Stimulated activated CD4-positive, alpha-beta T cell treated with anti-CD3 and anti-CD28 coated beads, Interleukin-12 subunit alpha, Interleukin-12 subunit beta, amount 100 ng/mL, for 24 hours (primary cell): ENCODE data around the gene TRPM1.

Experiments used
- DNase-seq, 2 experiments: peaks; one replicate each; pipeline ENCODE4 v3.0.0-alpha.2; 2020; ENCODE audit warnings: low read depth in 2 of 2

TRPM1 gene

DNA sequence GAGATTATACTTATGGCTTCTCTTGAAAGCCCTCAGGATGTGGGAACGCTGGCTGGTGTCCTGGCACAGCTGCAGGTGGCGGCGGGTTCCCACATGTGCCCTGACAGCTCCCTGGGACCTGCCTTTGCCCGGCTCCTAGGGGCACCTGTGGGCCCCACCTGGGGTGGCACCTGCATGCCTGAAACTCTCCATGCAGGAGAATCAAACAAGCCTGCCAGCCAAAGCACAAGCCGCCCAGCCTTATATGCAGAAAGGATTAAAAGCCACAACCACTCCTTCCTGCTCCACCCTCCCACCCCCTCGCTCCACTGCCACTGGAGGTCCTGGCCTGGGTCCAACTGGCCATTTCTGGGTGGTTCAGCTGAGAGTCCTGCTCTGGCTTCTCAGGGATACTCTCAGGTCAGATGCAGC, 18.1 kb downstream of the TRPM1 start:
- no peak for DNase-seq

DNA sequence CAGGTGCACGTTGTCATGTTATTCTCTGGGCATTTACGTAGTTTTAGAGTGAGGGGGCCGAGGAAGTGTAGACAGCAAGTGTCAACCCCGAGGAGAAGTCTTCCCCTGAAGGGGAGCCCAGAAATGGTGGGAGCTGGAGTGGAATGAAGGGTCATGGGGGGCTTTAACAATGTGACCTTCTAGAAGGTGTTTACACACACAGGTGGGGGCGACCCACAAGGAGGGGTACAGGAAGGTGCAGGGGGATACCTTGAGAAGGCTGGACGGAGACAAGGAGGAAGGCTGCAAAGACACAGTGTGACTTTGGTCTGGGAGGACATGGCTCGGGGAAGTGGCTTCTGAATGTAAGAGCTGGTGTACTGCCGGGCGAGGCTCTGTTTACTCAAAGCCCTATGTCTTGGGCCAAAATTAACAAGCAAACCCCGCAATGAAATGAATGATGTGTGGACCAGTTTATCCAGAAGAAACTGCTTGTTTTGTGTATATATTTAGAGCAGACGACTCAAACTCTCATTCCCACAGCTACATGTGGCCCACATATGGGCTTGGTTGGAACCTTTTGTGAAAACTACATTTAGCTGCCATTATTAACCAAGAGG, 18.7 kb downstream of the TRPM1 start:
- no peak for DNase-seq

DNA sequence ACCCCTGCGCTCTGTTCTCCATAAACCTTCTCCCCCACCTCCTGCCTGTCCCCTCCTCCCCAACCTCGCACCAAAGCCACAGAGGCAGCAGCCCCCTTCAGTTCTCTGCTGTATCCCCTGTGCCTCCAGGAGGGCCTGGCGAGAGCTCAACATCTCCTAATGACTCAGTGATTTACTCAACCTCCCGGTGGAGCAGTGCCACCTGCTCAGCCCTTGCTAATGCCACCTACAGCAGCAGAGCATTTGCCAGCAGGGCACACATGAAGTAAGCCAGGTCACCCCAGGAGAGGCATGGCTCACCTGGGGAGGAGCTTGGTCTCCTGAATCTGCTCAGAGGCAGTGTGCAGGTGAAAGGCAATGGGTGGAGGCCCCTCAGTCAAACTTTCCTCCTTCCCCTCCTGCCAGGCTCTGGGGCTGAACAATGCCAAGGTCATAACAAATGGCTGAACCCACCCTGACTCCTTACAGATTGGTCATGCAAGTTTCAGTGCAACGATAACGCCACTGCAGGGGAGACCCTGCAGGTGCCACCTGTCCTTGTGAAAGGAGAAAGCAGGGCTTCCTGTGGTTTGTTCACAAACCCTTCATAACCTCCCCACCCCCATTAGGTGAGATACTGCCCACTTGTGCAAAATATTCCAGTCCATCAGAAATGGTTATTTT, 19.8 kb downstream of the TRPM1 start:
- no peak for DNase-seq

DNA sequence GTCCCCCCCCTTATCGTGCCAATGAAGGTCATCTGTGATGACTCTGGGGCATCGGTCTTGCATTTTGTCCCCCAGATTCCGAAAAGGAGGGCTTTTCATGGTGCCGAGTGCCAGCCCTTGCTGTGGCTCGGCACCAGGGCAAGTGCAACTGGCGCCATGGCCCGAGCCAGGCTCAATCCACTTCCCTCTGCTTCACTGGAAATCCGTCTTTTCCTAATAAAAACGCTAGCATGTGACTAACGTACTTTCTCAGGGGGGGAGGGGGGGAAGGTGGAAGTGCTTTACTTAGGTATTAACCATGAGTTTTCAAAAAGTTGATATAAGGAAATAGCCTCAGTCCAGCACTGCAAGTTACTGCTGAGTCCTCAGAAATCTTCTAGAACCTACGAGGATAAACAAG, 20.5 kb downstream of the TRPM1 start:
- DNase-seq: no peak

DNA sequence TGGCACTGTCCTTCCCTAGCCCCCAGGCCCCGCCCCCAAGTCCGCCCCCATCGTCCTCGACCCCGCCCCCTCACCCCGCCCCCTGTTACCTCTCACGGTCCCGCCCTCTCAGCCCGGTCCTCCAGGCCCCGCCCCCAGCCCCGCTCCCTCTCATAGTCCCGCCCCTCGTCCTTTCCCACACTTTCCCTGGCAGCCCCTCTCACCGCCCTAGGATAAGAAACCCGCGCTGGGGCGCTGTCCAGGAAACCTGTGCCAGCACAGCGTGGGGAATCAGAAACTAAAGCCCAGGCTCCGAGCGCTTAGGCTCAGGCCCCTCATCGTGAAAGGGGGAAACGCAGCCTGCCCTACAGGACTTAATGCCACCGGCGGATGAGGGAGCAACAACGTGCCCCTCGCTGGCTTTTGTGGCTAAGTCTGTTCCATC, 20.9 kb downstream of the TRPM1 start:
- peak in 1 of 2 experiments; percentile 20 for DNase-seq

DNA sequence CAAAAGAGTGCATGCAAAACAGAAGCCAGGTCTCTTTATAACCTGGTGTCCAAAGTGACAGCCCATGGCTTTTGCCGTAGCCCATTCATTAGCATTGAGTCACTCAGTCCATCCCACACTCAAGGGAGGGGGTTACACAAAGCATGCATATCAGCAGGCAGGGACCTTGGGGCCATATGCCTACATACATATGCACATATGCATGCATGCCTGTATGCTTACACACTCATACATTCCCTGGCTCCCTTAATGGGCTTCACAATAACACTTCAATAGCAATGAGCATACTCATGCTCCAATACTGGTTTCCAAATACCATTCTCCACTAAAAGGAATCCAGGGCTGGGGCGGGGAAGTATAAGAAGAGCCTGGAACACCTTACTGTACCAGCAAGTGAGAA, 22.0 kb downstream of the TRPM1 start:
- DNase-seq: no peak

GRCh38 chr15:31078471-31078870, 23.1 kb downstream of the TRPM1 start:
- no peak for DNase-seq

GRCh38 chr15:31077941-31078340, 23.6 kb downstream of the TRPM1 start:
- no peak for DNase-seq

GRCh38 chr15:31077181-31077580, 24.3 kb downstream of the TRPM1 start:
- no peak for DNase-seq

DNA sequence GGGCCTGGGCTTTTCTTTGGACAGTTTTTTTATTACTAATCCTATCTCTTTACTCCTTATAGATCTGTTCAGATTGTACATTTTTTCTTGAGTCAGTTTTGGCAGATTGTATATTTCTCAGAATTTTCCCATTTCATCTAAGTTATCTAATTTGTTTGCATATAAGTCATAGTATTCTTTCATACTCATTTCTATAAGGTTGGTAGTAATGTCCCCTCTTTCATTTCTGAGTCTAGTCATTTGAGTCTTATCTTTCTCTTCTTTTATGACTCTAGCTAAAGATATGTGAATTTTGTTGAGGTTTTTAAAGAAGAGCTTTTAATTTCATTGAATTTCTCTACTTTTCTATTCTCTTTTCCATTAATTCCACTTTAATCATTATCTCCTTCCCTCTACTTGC, 27.2 kb downstream of the TRPM1 start:
- DNase-seq: no peak

DNA sequence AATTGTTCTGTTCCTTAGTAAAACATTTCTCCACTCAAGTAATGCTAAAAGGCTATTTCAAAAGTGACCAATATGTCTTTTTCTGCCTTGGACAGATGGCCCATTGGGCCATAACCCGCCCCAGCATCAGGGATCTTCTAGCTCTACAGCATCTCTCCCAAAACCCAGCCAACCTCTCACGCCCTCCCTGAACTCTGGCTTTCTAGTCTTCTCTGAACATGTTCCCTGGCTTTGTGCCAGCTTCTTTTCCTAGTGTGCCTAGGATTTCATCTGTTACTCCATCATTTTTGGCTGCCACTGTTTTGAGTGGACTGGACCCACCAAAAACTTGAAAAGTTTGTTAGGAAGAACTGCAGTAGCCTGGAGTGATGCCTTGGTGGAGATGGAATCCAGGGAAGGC, 30.7 kb downstream of the TRPM1 start:
- DNase-seq: no peak

DNA sequence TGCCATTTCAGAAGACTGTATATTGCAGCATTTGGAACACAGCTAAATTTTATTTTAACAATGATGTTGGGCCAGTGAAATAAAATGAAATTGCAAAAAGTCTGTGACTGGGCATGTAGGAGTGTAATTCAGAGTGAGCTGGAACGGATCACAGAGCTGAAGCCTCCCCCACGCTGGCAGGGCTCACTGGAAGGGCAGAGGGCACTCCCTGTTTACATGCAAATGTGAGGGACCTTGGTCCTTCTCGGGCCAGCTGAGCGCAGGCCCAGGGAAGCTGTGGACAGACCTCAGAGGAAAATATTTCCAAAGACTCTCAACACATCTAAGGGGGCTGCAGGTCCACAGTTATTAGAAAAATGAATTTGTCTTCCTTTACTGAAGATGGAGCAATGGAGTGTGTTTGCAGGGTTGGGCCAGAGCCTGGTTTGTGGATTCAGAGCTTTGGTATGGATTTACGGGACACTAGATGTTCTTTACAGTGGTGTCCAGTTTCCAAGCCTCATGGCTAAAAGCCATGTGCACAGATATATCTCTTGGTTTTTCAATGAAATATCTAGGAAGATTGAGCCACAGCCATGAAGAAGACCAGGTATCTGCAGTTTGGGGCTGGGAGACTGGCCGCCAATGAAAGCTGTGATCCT, 32.0 kb downstream of the TRPM1 start:
- DNase-seq: no peak

DNA sequence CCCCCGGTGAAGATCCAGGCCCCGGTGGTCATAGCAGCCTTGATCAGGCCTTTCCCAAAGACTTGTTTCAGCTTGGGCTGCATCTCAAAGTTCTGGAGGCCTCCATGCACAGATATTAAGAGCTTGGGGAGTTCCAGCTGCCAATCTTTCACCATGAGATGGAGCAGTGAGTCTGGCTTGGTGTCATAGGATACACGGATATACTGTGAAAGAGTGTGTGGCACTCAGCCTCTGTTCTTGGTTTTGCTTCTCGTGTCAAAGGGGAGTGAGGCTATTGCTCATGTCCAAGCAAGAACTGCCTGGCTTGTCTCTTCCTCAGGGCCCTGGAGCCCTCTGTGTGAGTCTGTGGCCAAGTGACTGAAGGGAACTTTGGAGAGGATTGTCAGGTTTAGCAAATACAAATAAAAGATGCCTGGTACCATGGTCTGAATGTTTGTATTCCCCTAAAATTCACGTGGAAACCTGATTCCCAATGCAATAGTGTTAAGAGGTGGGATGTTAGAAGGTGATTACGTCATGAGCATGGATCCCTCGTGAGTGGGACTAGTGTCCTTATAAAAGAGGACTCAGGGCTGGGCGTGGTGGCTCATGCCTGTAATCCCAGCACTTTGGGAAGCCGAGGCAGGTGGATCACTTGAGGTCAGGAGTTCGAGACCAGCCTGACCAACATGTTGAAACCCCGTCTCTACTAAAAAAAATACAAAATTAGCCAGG, 33.5 kb downstream of the TRPM1 start:
- no peak for DNase-seq

DNA sequence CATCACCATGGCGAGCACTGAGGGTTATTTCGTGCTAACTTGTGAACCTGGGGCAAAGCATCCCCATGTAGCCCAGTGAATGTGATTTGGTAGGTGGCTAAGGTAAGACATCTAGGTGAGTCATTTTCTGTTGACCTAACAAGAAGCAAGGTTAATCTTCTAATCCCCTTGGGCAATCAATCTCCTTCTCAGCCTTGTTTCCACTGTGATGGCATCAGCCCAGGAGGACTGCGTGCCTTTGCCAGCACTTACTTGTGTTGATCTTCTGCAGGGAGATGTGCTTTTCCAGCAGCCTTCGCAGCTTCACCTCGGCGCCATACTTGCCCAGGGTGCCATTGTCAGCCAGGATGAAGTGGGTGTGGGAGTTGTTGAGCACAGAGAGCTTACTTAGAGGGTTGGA, 35.7 kb downstream of the TRPM1 start:
- DNase-seq: no peak

GRCh38 chr15:31062911-31063310, 38.6 kb downstream of the TRPM1 start:
- no peak for DNase-seq

- no peak for DNase-seq
Observed at GRCh38 chr15:31062310-31062847, 39.1 kb downstream of the TRPM1 start.

GRCh38 chr15:31060429-31061140, 40.9 kb downstream of the TRPM1 start:
- no peak for DNase-seq

DNA sequence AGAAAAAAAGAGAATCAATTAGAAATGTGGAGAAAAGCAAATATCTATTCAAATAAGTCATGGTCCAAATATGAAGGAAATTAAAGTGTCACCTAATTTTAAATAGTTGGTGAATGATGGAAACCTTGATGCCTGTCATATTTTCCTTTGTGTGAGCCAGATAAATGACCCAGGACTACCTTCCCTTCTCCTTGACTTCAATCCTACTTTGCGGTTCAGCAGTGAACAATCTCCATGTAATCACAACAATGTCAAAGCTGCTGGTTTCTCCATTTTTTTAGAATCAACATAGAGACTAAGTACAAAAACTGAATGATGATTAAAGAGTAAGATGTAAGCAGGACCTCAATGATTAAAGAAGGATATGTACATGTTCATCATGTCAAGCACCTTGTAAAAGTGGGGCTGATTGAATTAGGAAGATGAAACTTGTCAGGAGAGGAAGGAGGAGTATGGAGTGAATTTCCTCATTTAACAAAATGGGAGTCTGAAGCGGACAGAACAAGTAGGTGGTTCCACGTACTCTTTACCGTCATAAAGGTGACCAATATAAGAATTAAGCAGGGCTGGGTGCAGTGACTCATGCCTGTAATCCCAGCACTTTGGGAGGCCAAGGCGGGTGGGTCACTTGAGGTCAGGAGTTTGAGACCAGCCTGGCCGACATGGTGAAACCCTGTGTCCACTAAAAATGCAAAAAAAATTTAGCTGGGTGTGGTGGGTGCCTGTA, 43.1 kb downstream of the TRPM1 start:
- no peak for DNase-seq

- DNase-seq: no peak
Observed at GRCh38 chr15:31051496-31052080, 49.9 kb downstream of the TRPM1 start.

GRCh38 chr15:31050953-31051352, 50.6 kb downstream of the TRPM1 start:
- no peak for DNase-seq
